ENCODE measurements around the gene TGM4.

Gene TGM4

DNA sequence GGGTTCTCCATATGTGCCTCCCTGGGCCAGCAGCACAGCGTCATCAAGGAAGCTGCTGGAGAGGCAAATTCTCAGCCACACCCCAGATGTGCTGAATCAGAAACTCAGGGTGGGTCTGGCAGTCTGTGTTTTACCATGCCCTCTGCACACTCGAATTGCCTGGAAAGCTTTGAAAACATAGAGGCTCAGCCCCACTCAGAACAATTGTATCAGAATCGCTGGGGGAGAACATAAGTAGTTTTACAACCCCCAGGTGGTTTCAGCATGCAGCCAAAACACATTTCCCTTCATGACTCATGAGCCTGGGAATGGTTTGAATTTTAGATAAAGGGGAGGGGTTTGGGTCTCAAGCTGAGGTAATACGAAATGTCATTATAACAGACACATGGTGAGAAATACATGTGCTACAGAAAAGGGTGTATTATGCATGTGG, 9.6 kb downstream of the TGM4 start:
- TF ChIP-seq, protein P1, sequence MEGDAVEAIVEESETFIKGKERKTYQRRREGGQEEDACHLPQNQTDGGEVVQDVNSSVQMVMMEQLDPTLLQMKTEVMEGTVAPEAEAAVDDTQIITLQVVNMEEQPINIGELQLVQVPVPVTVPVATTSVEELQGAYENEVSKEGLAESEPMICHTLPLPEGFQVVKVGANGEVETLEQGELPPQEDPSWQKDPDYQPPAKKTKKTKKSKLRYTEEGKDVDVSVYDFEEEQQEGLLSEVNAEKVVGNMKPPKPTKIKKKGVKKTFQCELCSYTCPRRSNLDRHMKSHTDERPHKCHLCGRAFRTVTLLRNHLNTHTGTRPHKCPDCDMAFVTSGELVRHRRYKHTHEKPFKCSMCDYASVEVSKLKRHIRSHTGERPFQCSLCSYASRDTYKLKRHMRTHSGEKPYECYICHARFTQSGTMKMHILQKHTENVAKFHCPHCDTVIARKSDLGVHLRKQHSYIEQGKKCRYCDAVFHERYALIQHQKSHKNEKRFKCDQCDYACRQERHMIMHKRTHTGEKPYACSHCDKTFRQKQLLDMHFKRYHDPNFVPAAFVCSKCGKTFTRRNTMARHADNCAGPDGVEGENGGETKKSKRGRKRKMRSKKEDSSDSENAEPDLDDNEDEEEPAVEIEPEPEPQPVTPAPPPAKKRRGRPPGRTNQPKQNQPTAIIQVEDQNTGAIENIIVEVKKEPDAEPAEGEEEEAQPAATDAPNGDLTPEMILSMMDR (IDR thresholded peaks at IDR 0.05; ENCODE audit: unreplicated experiment in 3 of 3), result no peak
- Mint-ChIP-seq H3K27ac (no peak overlapping the region), H3K36me3 (ENCODE audit: low read depth) (no peaks in the 10 kb centered on the region), H3K27me3 (ENCODE audit: low read depth) (peaks cover 29% of the 10 kb centered on the region), H3K4me3 (no peak overlapping the region), H3K4me1 (peaks cover 5% of the 10 kb centered on the region), H3K9me3 (no peaks in the 10 kb centered on the region)

DNA sequence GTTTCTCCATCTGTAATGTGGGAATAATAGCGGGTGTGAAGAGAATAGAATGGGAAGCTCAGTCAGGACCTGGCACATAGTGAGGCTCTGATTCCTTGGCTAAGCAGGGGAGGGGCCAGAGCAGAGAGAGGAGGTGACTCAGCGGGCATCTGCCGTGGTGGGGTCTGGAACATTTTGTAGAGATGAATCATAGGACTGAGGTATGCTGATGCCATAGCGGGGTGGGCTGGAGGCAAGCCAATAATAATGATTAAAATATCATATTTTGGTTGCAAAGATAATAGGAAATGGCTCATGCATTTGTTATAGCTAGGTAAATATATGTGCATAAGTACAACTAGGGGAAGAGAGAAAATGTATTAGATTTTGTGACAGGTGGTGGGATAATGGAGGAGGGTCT, 11.2 kb downstream of the TGM4 start:
- Mint-ChIP-seq H3K27ac (no peak overlapping the region), H3K4me3 (no peak overlapping the region), H3K27me3 (ENCODE audit: low read depth) (peaks cover 24% of the 10 kb centered on the region), H3K4me1 (peaks cover 5% of the 10 kb centered on the region), H3K9me3 (no peaks in the 10 kb centered on the region), H3K36me3 (ENCODE audit: low read depth) (no peaks in the 10 kb centered on the region)
- TF ChIP-seq, protein P1 (IDR thresholded peaks at IDR 0.05; ENCODE audit: unreplicated experiment in 3 of 3), result no peak

GRCh38 chr3:44886561-44886960, 12.2 kb downstream of the TGM4 start:
- Mint-ChIP-seq H3K4me3 (no peak overlapping the region), H3K9me3 (no peaks in the 10 kb centered on the region), H3K36me3 (ENCODE audit: low read depth) (no peaks in the 10 kb centered on the region), H3K4me1 (peaks cover 5% of the 10 kb centered on the region), H3K27me3 (ENCODE audit: low read depth) (peaks cover 27% of the 10 kb centered on the region), H3K27ac (no peak overlapping the region)
- TF ChIP-seq, protein P1 (IDR thresholded peaks at IDR 0.05; ENCODE audit: unreplicated experiment in 3 of 3), result no peak

- TF ChIP-seq, protein P1 (IDR thresholded peaks at IDR 0.05; ENCODE audit: unreplicated experiment in 3 of 3), result no peak
- Mint-ChIP-seq H3K36me3 (ENCODE audit: low read depth) (no peaks in the 10 kb centered on the region), H3K9me3 (no peaks in the 10 kb centered on the region), H3K4me3 (no peak overlapping the region), H3K4me1 (peaks cover 5% of the 10 kb centered on the region), H3K27ac (no peak overlapping the region), H3K27me3 (ENCODE audit: low read depth) (peaks cover 27% of the 10 kb centered on the region)
Measured at GRCh38 chr3:44887101-44887500, 12.7 kb downstream of the TGM4 start.

DNA sequence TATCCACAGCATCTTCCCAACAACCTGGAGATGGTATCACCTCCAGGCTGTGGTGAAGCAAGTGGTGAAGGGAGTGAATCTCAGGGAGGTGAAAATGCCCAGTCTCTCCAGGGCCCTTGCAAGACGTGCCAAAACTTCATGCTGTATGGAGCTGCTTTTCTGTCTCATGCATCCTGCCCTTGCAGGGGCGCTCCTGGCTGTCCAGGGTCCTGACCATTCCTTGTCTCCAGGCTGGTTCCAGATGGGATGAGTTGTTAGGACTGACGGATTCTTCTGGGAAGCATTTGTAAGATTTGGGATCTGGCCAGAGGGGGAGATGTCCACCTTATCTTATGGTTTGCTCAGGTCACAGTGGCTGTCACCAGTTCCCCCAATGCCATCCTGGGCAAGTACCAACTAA, 15.8 kb downstream of the TGM4 start:
- Mint-ChIP-seq H3K36me3 (ENCODE audit: low read depth) (no peaks in the 10 kb centered on the region), H3K27me3 (ENCODE audit: low read depth) (peaks cover 23% of the 10 kb centered on the region), H3K4me1 (no peaks in the 10 kb centered on the region), H3K9me3 (no peaks in the 10 kb centered on the region), H3K4me3 (no peak overlapping the region), H3K27ac (no peak overlapping the region)
- TF ChIP-seq, protein P1 (IDR thresholded peaks at IDR 0.05; ENCODE audit: unreplicated experiment in 3 of 3), result no peak

DNA sequence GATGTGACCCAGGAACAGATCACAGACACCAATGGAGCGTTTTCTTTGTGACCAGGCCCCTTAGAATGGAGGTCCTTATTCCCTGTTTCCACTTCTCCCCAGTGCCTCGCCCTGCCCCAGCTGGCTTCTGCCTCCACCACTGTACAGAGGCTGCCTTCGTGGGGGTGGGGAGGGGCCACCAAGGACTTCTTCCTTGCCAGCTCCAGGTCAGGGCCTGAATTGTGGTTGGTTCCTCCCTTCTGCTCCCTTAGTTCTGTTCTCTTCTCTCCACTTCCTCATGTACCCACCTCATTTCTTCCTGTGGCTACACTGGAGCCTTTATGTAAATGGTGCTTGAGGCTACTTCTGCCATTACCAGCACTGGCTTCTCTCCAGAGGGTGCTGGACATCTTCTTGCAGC, 16.4 kb downstream of the TGM4 start:
- Mint-ChIP-seq H3K4me3 (no peak overlapping the region), H3K9me3 (no peaks in the 10 kb centered on the region), H3K27ac (no peak overlapping the region), H3K4me1 (no peaks in the 10 kb centered on the region), H3K36me3 (ENCODE audit: low read depth) (no peaks in the 10 kb centered on the region), H3K27me3 (ENCODE audit: low read depth) (peaks cover 18% of the 10 kb centered on the region)
- TF ChIP-seq, protein P1 (IDR thresholded peaks at IDR 0.05; ENCODE audit: unreplicated experiment in 3 of 3), result no peak

Measured in nephron (organoid).